ENCODE results near the gene RELT.

Gene RELT

GRCh38 chr11:73376160-73376802 lies at the start of gene RELT:
TSS of gene RELT (plus strand) at chr11:73376399. CDS start at chr11:73389137, 12,738 bp downstream.
- peak; percentile 98 for DNase-seq (ENCODE audit: low read depth, low spot score)

- DNase-seq (ENCODE audit: low read depth, low spot score), result no peak
Observed at GRCh38 chr11:73326929-73327811, 49.0 kb upstream of the RELT start.

- no peak for DNase-seq (ENCODE audit: low read depth, low spot score)
Observed at GRCh38 chr11:73327812-73328364, 48.3 kb upstream of the RELT start.

GRCh38 chr11:73330569-73331093 lies 45.6 kb upstream of the RELT start:
- DNase-seq (ENCODE audit: low read depth, low spot score), result peak; percentile 67

GRCh38 chr11:73331138-73331916 lies 44.9 kb upstream of the RELT start:
- DNase-seq (ENCODE audit: low read depth, low spot score), result peak; percentile 79

GRCh38 chr11:73333173-73333572 lies 43.0 kb upstream of the RELT start:
- DNase-seq (ENCODE audit: low read depth, low spot score), result no peak

GRCh38 chr11:73333640-73334383 lies 42.4 kb upstream of the RELT start:
- no peak for DNase-seq (ENCODE audit: low read depth, low spot score)

- DNase-seq (ENCODE audit: low read depth, low spot score), result peak; percentile 87
Observed at GRCh38 chr11:73334384-73335203, 41.6 kb upstream of the RELT start.

- DNase-seq (ENCODE audit: low read depth, low spot score), result peak; percentile 92
Observed at GRCh38 chr11:73335204-73335923, 40.8 kb upstream of the RELT start.

GRCh38 chr11:73337846-73338245 lies 38.4 kb upstream of the RELT start:
- no peak for DNase-seq (ENCODE audit: low read depth, low spot score)

- no peak for DNase-seq (ENCODE audit: low read depth, low spot score)
Observed at GRCh38 chr11:73338279-73338678, 37.9 kb upstream of the RELT start.

- DNase-seq (ENCODE audit: low read depth, low spot score), result no peak
Observed at GRCh38 chr11:73340164-73340563, 36.0 kb upstream of the RELT start.

- peak; percentile 63 for DNase-seq (ENCODE audit: low read depth, low spot score)
Observed at GRCh38 chr11:73342633-73343032, 33.6 kb upstream of the RELT start.

GRCh38 chr11:73343076-73343873 lies 32.9 kb upstream of the RELT start:
- DNase-seq (ENCODE audit: low read depth, low spot score), result no peak

GRCh38 chr11:73344191-73344607 lies 32.0 kb upstream of the RELT start:
- peak; percentile 72 for DNase-seq (ENCODE audit: low read depth, low spot score)

GRCh38 chr11:73345481-73346160 lies 30.6 kb upstream of the RELT start:
- DNase-seq (ENCODE audit: low read depth, low spot score), result no peak

GRCh38 chr11:73346186-73346935 lies 29.8 kb upstream of the RELT start:
- DNase-seq (ENCODE audit: low read depth, low spot score), result no peak
